Astrocyte (in vitro differentiated cells and primary cell): ENCODE results near the gene CTSZ.

Experiments
- CTCF ChIP-seq: IDR thresholded peaks from 2 replicates; pipeline ENCODE4 v1.5.1; 2011; ENCODE audit warnings: low read depth, mild to moderate bottlenecking, inconsistent platforms, low read length, moderate library complexity; ENCODE audit not compliant: insufficient read depth
- EZH2 ChIP-seq: IDR thresholded peaks from 2 replicates; pipeline ENCODE4 v1.6.1; 2012; ENCODE audit warnings: mild to moderate bottlenecking, low read length, inconsistent platforms; ENCODE audit not compliant: insufficient read depth

- TF ChIP-seq CTCF = no peak
- TF ChIP-seq EZH2 = no peak
Observed at GRCh38 chr20:58959652-58960051, 47.4 kb downstream of the CTSZ start.
